Activated CD8-positive, alpha-beta T cell treated with anti-CD3 and anti-CD28 coated beads for 36 hours (primary cell): ENCODE measurements around the gene ANKMY1. TPM values are rescaled to one million over a fixed set of nuclear protein-coding genes. Genes with fewer than 3 reads are reported as not detected.

Source experiments
- ATAC-seq: fragments of 200-7000 bp; cut with Tn5 transposase; one replicate; pipeline ENCODE4 v1.10.0; 2021; ENCODE audit warnings: mild to moderate bottlenecking, moderate library complexity
- CTCF ChIA-PET: fragments of 350-600 bp; sonication (Branson Sonifier 250); formaldehyde crosslinking; loops from one replicate; lab custom pipeline; 2021; ENCODE audit warnings: antibody characterized with exemption; lab: Charles Lee
- POLR2A ChIA-PET: fragments of 350-600 bp; sonication (Branson Sonifier 250); formaldehyde crosslinking; loops from one replicate; lab custom pipeline; 2021; ENCODE audit warnings: antibody characterized with exemption; lab: Charles Lee
- DNase-seq: peaks from one replicate; pipeline ENCODE4 v3.0.0-alpha.2; 2020
- H3K27ac Mint-ChIP-seq: one replicate; pipeline ENCODE4 v1.8.0; 2021; ENCODE audit warnings: mild to moderate bottlenecking, mixed read lengths
- H3K27me3 Mint-ChIP-seq: one replicate; pipeline ENCODE4 v1.8.0; 2021; ENCODE audit warnings: mixed read lengths
- H3K36me3 Mint-ChIP-seq: one replicate; pipeline ENCODE4 v1.8.0; 2021; ENCODE audit warnings: low read depth, mixed read lengths
- H3K4me1 Mint-ChIP-seq: one replicate; pipeline ENCODE4 v1.8.0; 2021; ENCODE audit warnings: low read depth, mixed read lengths
- H3K4me3 Mint-ChIP-seq: one replicate; pipeline ENCODE4 v1.8.0; 2021; ENCODE audit warnings: mild to moderate bottlenecking, moderate library complexity, mixed read lengths
- H3K9me3 Mint-ChIP-seq: one replicate; pipeline ENCODE4 v1.8.0; 2021; ENCODE audit warnings: mixed read lengths
- intact Hi-C: fragments of 100-400 bp; cut with micrococcal nuclease; formaldehyde crosslinking; loops from one replicate; pipeline ENCODE4 v1.10.0; 2022
- total RNA-seq, 2 experiments: library from RNA; stranded (reverse); gene quantifications; one replicate each; pipeline ENCODE4 v1.2.3, GENCODE V29; 2021
- TF ChIP-seq, protein P1 (sequence below): fragments of 200-600 bp; IDR thresholded peaks from one replicate; pipeline ENCODE4 v1.8.0; 2022; ENCODE audit warnings: antibody characterized with exemption, mild to moderate bottlenecking

ANKMY1 gene
- total RNA-seq, 2 experiments from 2014 or later: 14.5 to 18.6 TPM

DNA sequence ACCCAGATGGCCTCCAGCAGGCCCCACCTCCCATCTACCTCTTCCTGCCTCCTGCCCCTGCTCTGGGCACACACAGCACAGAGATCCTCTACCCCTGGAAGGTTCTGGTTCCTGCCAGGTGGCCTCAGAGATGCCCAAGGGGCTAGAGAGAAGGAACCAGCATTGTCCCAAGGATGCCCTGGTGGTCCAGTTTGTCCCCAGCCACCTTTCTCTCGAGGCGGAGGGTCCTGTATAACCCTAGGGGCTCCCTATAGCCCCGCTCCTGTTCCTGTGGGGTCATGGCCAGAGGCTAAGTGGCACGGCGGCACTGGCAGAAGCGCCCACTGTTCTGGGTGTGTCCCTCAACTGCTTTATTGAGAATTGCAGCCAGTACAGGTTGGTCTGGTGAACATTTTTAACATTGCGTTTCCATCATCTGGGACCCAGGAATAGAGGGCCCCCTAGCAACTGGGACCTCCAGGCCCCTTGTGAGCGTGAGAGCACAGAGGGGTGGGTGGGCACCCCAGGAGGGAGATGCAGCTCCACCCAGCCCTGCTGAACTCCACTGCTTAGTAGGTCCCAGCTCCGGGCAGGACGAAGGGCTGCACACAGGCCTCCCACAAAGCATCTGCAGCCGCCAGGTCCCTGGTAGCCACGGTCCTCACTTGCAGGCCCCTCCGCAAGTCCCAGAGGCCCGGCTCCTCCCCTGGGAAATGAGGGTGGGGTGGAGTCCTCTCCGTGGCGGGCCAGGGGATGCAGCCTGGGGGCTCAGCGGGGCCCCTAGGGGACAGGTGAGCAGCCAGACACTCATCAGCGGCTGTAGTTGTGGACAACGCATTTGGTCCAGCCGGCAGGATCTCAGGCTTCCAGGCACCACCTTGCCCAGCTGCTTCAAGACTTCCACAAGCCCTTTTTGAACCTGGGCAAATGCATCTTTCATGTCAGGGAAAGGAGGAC, 89.2 kb downstream of the ANKMY1 start:
- intact Hi-C loops: no loop called here
- ATAC-seq (no peak), DNase-seq (no peak)
- Mint-ChIP-seq H3K4me3 (no peak overlapping the region), H3K4me1 (no peaks in the 10 kb centered on the region), H3K9me3 (peaks cover 6% of the 10 kb centered on the region), H3K36me3 (peaks cover 7% of the 10 kb centered on the region), H3K27me3 (no peaks in the 10 kb centered on the region), H3K27ac (no peak overlapping the region)
- ChIA-PET POLR2A (no interaction called here), CTCF (no interaction called here)
- TF ChIP-seq, protein P1, sequence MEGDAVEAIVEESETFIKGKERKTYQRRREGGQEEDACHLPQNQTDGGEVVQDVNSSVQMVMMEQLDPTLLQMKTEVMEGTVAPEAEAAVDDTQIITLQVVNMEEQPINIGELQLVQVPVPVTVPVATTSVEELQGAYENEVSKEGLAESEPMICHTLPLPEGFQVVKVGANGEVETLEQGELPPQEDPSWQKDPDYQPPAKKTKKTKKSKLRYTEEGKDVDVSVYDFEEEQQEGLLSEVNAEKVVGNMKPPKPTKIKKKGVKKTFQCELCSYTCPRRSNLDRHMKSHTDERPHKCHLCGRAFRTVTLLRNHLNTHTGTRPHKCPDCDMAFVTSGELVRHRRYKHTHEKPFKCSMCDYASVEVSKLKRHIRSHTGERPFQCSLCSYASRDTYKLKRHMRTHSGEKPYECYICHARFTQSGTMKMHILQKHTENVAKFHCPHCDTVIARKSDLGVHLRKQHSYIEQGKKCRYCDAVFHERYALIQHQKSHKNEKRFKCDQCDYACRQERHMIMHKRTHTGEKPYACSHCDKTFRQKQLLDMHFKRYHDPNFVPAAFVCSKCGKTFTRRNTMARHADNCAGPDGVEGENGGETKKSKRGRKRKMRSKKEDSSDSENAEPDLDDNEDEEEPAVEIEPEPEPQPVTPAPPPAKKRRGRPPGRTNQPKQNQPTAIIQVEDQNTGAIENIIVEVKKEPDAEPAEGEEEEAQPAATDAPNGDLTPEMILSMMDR: no peak

DNA sequence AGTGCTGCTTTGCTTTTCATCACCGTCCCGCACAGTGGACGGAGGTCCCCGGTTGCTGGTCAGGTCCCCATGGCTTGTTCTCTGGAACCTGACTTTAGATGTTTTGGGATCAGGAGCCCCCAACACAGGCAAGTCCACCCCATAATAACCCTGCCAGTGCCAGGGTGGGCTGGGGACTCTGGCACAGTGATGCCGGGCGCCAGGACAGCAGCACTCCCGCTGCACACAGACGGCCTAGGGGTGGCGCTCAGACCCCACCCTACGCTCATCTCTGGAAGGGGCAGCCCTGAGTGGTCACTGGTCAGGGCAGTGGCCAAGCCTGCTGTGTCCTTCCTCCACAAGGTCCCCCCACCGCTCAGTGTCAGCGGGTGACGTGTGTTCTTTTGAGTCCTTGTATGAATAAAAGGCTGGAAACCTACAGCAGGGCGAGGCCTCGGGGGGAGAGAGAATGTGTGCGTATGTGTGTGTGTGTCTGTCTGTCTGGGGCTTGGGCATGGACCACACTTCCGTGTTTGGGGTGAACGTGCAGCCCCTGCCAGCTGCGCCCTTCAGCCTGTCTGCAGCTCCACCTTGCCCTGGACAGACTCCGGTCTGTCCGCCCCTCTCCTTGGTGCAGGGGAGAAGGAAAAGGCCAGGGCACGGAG, 90.0 kb downstream of the ANKMY1 start:
- intact Hi-C loops: no loop called here
- Mint-ChIP-seq H3K27ac (no peak overlapping the region), H3K4me1 (no peaks in the 10 kb centered on the region), H3K27me3 (no peaks in the 10 kb centered on the region), H3K4me3 (no peak overlapping the region), H3K36me3 (peaks cover 7% of the 10 kb centered on the region), H3K9me3 (peaks cover 2% of the 10 kb centered on the region)
- no peak for DNase-seq
- CTCF ChIA-PET: no interaction called here
- POLR2A ChIA-PET: no interaction called here
- TF ChIP-seq, protein P1: no peak
- no peak for ATAC-seq

DNA sequence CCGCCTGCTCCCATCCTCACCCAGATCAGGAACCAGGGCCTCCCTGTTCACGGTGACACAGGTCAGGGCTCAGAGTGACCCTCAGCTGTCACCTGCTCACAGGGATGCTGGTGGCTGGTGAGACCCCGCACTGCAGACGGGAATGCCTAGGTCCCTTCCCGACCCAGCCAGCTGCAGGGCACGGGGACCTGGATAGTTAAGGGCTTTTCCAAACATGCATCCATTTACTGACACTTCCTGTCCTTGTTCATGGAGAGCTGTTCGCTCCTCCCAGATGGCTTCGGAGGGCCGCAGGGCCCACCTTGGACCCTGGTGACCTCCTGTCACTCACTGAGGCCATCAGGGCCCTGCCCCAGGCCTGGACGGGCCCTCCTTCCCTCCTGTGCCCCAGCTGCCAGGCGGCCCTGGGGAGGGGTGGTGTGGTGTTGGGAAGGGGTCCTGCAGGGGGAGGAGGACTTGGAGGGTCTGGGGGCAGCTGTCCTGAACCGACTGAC, 90.6 kb downstream of the ANKMY1 start:
- CTCF ChIA-PET: no interaction called here
- POLR2A ChIA-PET: no interaction called here
- no peak for DNase-seq
- Mint-ChIP-seq H3K4me3 (no peak overlapping the region), H3K36me3 (peaks cover 5% of the 10 kb centered on the region), H3K27ac (no peak overlapping the region), H3K4me1 (no peaks in the 10 kb centered on the region), H3K9me3 (no peaks in the 10 kb centered on the region), H3K27me3 (no peaks in the 10 kb centered on the region)
- no peak for ATAC-seq
- TF ChIP-seq, protein P1: no peak
- intact Hi-C loops: no loop called here

DNA sequence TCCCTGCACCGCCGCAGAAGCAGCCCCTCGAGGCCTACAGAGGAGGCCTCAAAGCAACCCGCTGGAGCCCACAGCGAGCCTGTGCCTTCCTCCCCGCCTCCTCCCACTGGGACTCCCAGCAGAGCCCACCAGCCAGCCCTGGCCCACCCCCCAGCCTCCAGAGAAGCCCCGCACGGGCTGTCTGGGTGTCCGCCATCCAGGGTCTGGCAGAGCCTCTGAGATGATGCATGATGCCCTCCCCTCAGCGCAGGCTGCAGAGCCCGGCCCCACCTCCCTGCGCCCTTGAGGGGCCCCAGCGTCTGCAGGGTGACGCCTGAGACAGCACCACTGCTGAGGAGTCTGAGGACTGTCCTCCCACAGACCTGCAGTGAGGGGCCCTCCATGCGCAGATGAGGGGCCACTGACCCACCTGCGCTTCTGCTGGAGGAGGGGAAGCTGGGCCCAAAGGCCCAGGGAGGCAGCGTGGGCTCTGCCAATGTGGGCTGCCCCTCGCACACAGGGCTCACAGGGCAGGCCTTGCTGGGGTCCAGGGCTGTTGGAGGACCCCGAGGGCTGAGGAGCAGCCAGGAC, 91.1 kb downstream of the ANKMY1 start:
- ChIA-PET POLR2A (no interaction called here), CTCF (no interaction called here)
- H3K27me3 Mint-ChIP-seq: no peaks in the 10 kb centered on the region
- DNase-seq (no peak), ATAC-seq (no peak)
- H3K27ac Mint-ChIP-seq: no peak overlapping the region
- peaks cover 5% of the 10 kb centered on the region for H3K36me3 Mint-ChIP-seq
- intact Hi-C loops: no loop called here
- no peaks in the 10 kb centered on the region for H3K4me1 Mint-ChIP-seq
- H3K9me3 Mint-ChIP-seq: no peaks in the 10 kb centered on the region
- no peak overlapping the region for H3K4me3 Mint-ChIP-seq
- TF ChIP-seq, protein P1: no peak
